ENCODE data around the gene ATXN2.

The ATXN2 gene

GRCh38 chr12:111521801-111522200, 77.3 kb downstream of the ATXN2 start:
- TF ChIP-seq REST (IDR thresholded peaks at IDR 0.05; ENCODE audit: low read depth) (no peak), TAF1 (IDR thresholded peaks at IDR 0.05; ENCODE audit: low read depth) (no peak), EGR1 (IDR thresholded peaks at IDR 0.05) (no peak), FOXM1 (IDR thresholded peaks at IDR 0.05; ENCODE audit: borderline replicate concordance, low read depth) (no peak), CREB1 (IDR thresholded peaks at IDR 0.05; ENCODE audit: low read depth) (no peak), RAD21 (IDR thresholded peaks at IDR 0.05; ENCODE audit: low read depth) (no peak), YY1 (IDR thresholded peaks at IDR 0.05; ENCODE audit: low read depth) (no peak), TCF12 (IDR thresholded peaks at IDR 0.05; ENCODE audit: low read depth) (no peak), CEBPB (IDR thresholded peaks at IDR 0.05) (no peak), TEAD4 (IDR thresholded peaks at IDR 0.05) (no peak), ZBTB7A (IDR thresholded peaks at IDR 0.05; ENCODE audit: low read depth) (no peak), MAX (IDR thresholded peaks at IDR 0.05) (no peak), NFIC (IDR thresholded peaks at IDR 0.05) (no peak), EP300 (IDR thresholded peaks at IDR 0.05; ENCODE audit: borderline replicate concordance) (no peak)
- TF ChIP-seq, protein P1, sequence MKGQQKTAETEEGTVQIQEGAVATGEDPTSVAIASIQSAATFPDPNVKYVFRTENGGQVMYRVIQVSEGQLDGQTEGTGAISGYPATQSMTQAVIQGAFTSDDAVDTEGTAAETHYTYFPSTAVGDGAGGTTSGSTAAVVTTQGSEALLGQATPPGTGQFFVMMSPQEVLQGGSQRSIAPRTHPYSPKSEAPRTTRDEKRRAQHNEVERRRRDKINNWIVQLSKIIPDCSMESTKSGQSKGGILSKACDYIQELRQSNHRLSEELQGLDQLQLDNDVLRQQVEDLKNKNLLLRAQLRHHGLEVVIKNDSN (IDR thresholded peaks at IDR 0.05), result no peak

DNA sequence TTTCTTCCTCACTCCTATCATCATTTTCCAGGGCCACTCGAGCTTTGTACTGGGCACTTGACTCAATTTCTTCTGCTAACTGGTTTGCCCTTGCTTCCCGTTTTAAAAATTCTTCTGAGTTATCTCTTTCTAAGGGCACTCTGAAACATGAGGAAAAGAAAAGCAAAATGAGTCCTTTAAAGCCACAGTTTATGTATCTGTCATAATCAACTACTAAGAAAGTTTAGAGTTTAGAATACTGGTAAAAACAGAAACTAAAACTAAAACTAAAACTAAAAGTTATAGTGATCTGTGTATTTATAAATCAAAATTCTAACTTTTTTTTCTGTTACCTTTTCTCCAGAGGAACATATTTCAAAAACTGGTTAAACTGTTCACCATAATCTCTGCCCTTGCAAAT, 79.2 kb downstream of the ATXN2 start:
- TF ChIP-seq, protein P1 (IDR thresholded peaks at IDR 0.05), result no peak
- TF ChIP-seq RAD21 (IDR thresholded peaks at IDR 0.05; ENCODE audit: low read depth) (no peak), TCF12 (IDR thresholded peaks at IDR 0.05; ENCODE audit: low read depth) (no peak), YY1 (IDR thresholded peaks at IDR 0.05; ENCODE audit: low read depth) (no peak), TAF1 (IDR thresholded peaks at IDR 0.05; ENCODE audit: low read depth) (no peak), MAX (IDR thresholded peaks at IDR 0.05) (no peak)

GRCh38 chr12:111519083-111519482, 80.0 kb downstream of the ATXN2 start:
- TF ChIP-seq CEBPB (IDR thresholded peaks at IDR 0.05), result no peak
- no peak for TF ChIP-seq ZBTB7A (IDR thresholded peaks at IDR 0.05; ENCODE audit: low read depth)
- TF ChIP-seq TAF1 (IDR thresholded peaks at IDR 0.05; ENCODE audit: low read depth), result no peak
- TF ChIP-seq EP300 (IDR thresholded peaks at IDR 0.05; ENCODE audit: borderline replicate concordance), result no peak
- TF ChIP-seq NFIC (IDR thresholded peaks at IDR 0.05), result no peak
- TF ChIP-seq, protein P1 (IDR thresholded peaks at IDR 0.05), result no peak
- TF ChIP-seq REST (IDR thresholded peaks at IDR 0.05; ENCODE audit: low read depth), result no peak
- no peak for TF ChIP-seq TCF12 (IDR thresholded peaks at IDR 0.05; ENCODE audit: low read depth)
- TF ChIP-seq FOXM1 (IDR thresholded peaks at IDR 0.05; ENCODE audit: borderline replicate concordance, low read depth), result no peak
- no peak for TF ChIP-seq YY1 (IDR thresholded peaks at IDR 0.05; ENCODE audit: low read depth)
- no peak for TF ChIP-seq CREB1 (IDR thresholded peaks at IDR 0.05; ENCODE audit: low read depth)
- no peak for TF ChIP-seq TEAD4 (IDR thresholded peaks at IDR 0.05)
- no peak for TF ChIP-seq EGR1 (IDR thresholded peaks at IDR 0.05)
- no peak for TF ChIP-seq MAX (IDR thresholded peaks at IDR 0.05)

GRCh38 chr12:111506260-111506659, 92.9 kb downstream of the ATXN2 start:
- TF ChIP-seq YY1 (IDR thresholded peaks at IDR 0.05; ENCODE audit: low read depth), result no peak
- TF ChIP-seq TCF12 (IDR thresholded peaks at IDR 0.05; ENCODE audit: low read depth), result no peak
- no peak for TF ChIP-seq ZBTB7A (IDR thresholded peaks at IDR 0.05; ENCODE audit: low read depth)
- no peak for TF ChIP-seq MAX (IDR thresholded peaks at IDR 0.05)
- TF ChIP-seq RAD21 (IDR thresholded peaks at IDR 0.05; ENCODE audit: low read depth), result no peak
- no peak for TF ChIP-seq FOXM1 (IDR thresholded peaks at IDR 0.05; ENCODE audit: borderline replicate concordance, low read depth)
- TF ChIP-seq, protein P1 (IDR thresholded peaks at IDR 0.05), result no peak
- no peak for TF ChIP-seq CEBPB (IDR thresholded peaks at IDR 0.05)
- no peak for TF ChIP-seq EGR1 (IDR thresholded peaks at IDR 0.05)
- no peak for TF ChIP-seq CREB1 (IDR thresholded peaks at IDR 0.05; ENCODE audit: low read depth)
- TF ChIP-seq NFIC (IDR thresholded peaks at IDR 0.05), result no peak
- no peak for TF ChIP-seq TAF1 (IDR thresholded peaks at IDR 0.05; ENCODE audit: low read depth)
- TF ChIP-seq EP300 (IDR thresholded peaks at IDR 0.05; ENCODE audit: borderline replicate concordance), result no peak
- TF ChIP-seq REST (IDR thresholded peaks at IDR 0.05; ENCODE audit: low read depth), result no peak
- TF ChIP-seq TEAD4 (IDR thresholded peaks at IDR 0.05), result no peak

Data from Ishikawa (cell line).